HepG2 (cell line): Measurements from ENCODE around the gene DIPK1C. TPM values are rescaled to one million over a fixed set of nuclear protein-coding genes. Genes with fewer than 3 reads are reported as not detected.

Experiments
- ATAC-seq: fragments of 200-7000 bp; cut with Tn5 transposase; 3 replicates; pipeline ENCODE4 v1.9.1; 2020; ENCODE audit warnings: mild to moderate bottlenecking, moderate library complexity
- BruUV-seq: library from RNA; stranded (reverse); fragments of 400-500 nt; replicated peaks from 2 replicates; lab custom pipeline; 2021; lab: Mats Ljungman, UMichigan
- CTCF ChIA-PET: fragments of 300-600 bp; formaldehyde crosslinking; extraction: SDS; loops from one replicate; lab custom pipeline; 2021; ENCODE audit warnings: low total read pairs, inconsistent platforms, low intra/inter-chr PET ratio; lab: Yijun Ruan, JAX
- POLR2A ChIA-PET: fragments of 350-600 bp; sonication (Branson Sonifier 250); formaldehyde crosslinking; loops from one replicate; lab custom pipeline; 2020; ENCODE audit warnings: antibody characterized with exemption, inconsistent platforms; lab: Yijun Ruan, JAX
- DNase-seq: peaks from one replicate; pipeline ENCODE4 v3.0.0-alpha.2; 2015; ENCODE audit warnings: low spot score
- FAIRE-seq: peaks from 3 replicates; lab custom pipeline; 2011; peaks lifted over from hg19 to GRCh38; lab: Jason Lieb, UNC
- H2AFZ ChIP-seq: one replicate; pipeline ENCODE4 v1.6.1; 2011; ENCODE audit warnings: low read length, inconsistent platforms
- H3K27ac ChIP-seq: fragments of 300-600 bp; 3 replicates; pipeline ENCODE4 v1.8.0; 2011; ENCODE audit warnings: mixed run types, mild to moderate bottlenecking, mixed read lengths, low read length, inconsistent platforms; ENCODE audit not compliant: insufficient read depth; ENCODE audit errors: extremely low read length
- H3K27me3 ChIP-seq, 2 experiments: fragments of 200-600 bp in 1 of 2; 2 replicates in 1 of 2; 3 replicates in 1 of 2; pipeline versions ENCODE4 v1.6.0 to v1.8.0; 2011; ENCODE audit warnings: low read length in 2 of 2, mild to moderate bottlenecking in 2 of 2, moderate library complexity in 2 of 2, inconsistent platforms in 1 of 2; ENCODE audit not compliant: insufficient read depth in 2 of 2, control insufficient read depth in 1 of 2
- H3K36me3 ChIP-seq, 2 experiments: fragments of 200-600 bp in 1 of 2; replicated peaks in 1 of 2; 2 replicates in 1 of 2; 3 replicates in 1 of 2; pipeline versions ENCODE4 v1.5.1 to v1.8.0; 2011; ENCODE audit warnings: low read length in 2 of 2, inconsistent platforms in 1 of 2; ENCODE audit not compliant: insufficient read depth in 2 of 2, control insufficient read depth in 1 of 2
- H3K4me1 ChIP-seq: 2 replicates; pipeline ENCODE4 v1.5.1; 2012; ENCODE audit warnings: low read length, inconsistent platforms; ENCODE audit not compliant: insufficient read depth
- H3K4me2 ChIP-seq: 2 replicates; pipeline ENCODE4 v1.6.0; 2011; ENCODE audit warnings: low read depth, low read length, inconsistent platforms
- H3K4me3 ChIP-seq, 3 experiments: fragments of 200-600 bp in 1 of 3; sonication (generic), shearing (Covaris generic) in 1 of 3; replicated peaks in 1 of 3; 2 replicates each; pipeline ENCODE4 v1.5.1; 2011 to 2016; ENCODE audit warnings: low read length in 3 of 3, inconsistent platforms in 2 of 3, low read depth in 2 of 3, mild to moderate bottlenecking in 2 of 3, control low read depth in 1 of 3, mixed read lengths in 1 of 3; ENCODE audit not compliant: insufficient read depth in 1 of 3
- H3K79me2 ChIP-seq: one replicate; pipeline ENCODE4 v1.6.1; 2011; ENCODE audit warnings: low read length, inconsistent platforms; ENCODE audit not compliant: insufficient read depth
- H3K9ac ChIP-seq: 2 replicates; pipeline ENCODE4 v1.6.0; 2011; ENCODE audit warnings: mild to moderate bottlenecking, low read depth, low read length, inconsistent platforms; ENCODE audit not compliant: insufficient read depth
- H3K9me3 ChIP-seq: 2 replicates; pipeline ENCODE4 v1.5.1; 2012; ENCODE audit warnings: mild to moderate bottlenecking, low read length
- H4K20me1 ChIP-seq: 2 replicates; pipeline ENCODE4 v1.6.0; 2011; ENCODE audit warnings: inconsistent platforms, mild to moderate bottlenecking, low read length, moderate library complexity; ENCODE audit not compliant: insufficient read depth
- ARNT2 ChIP-seq: sonication (generic); formaldehyde crosslinking; IDR thresholded peaks from 2 replicates; pipeline ENCODE4 v1.8.0; 2022; ENCODE audit warnings: mild to moderate bottlenecking, low read depth, missing genetic modification reagents, moderate library complexity
- REXO4 ChIP-seq: sonication (generic); formaldehyde crosslinking; IDR thresholded peaks from 2 replicates; pipeline ENCODE4 v1.8.0; 2022; ENCODE audit warnings: missing genetic modification reagents, mild to moderate bottlenecking, borderline replicate concordance
- SNAPC5 ChIP-seq: sonication (generic); formaldehyde crosslinking; IDR thresholded peaks from 2 replicates; pipeline ENCODE4 v1.8.1; 2023; ENCODE audit warnings: mild to moderate bottlenecking, missing genetic modification reagents, borderline replicate concordance
- ZFP82 ChIP-seq: sonication (generic); formaldehyde crosslinking; IDR thresholded peaks from 2 replicates; pipeline ENCODE4 v1.5.1; 2020; ENCODE audit warnings: mild to moderate bottlenecking, missing genetic modification reagents, borderline replicate concordance
- ZHX2 ChIP-seq, 2 experiments: sonication (generic) in 1 of 2; formaldehyde crosslinking in 1 of 2; IDR thresholded peaks; 2 replicates each; pipeline versions ENCODE4 v1.6.1 to v1.9.0; 2014 to 2022; ENCODE audit warnings: antibody characterized with exemption in 1 of 2, borderline replicate concordance in 1 of 2, inconsistent platforms in 1 of 2, low read depth in 1 of 2, missing genetic modification reagents in 1 of 2
- ZNF282 ChIP-seq: fragments of 450-650 bp; IDR thresholded peaks from 2 replicates; pipeline ENCODE4 v1.6.1; 2018; ENCODE audit not compliant: partially characterized antibody
- WGBS: methylation state at CpG from one replicate; pipeline ENCODE4 v1.1.6; 2017; ENCODE audit warnings: low lambda C conversion rate; 5-methylcytosine and 5-hydroxymethylcytosine counted together
- in situ Hi-C: cut with HindIII; loops from 2 replicates; pipeline ENCODE4 v1.10.0; 2017; ENCODE audit warnings: low pct_unique_long_range_greater_than_20kb; ENCODE audit not compliant: extremely low pct_ligation_motif_present
- intact Hi-C: fragments of 100-400 bp; cut with micrococcal nuclease; formaldehyde crosslinking; loops from one replicate; pipeline ENCODE4 v1.10.0; 2022; ENCODE audit not compliant: unreplicated experiment
- polyA plus RNA-seq, 8 experiments: library from polyadenylated mRNA; depleted of rRNA in 3 of 8; stranded (reverse) in 7 of 8; unstranded in 1 of 8; fragments of >200 nt; fragmentation: Illumina TruSeq in 4 of 8; extraction: Trizol in 4 of 8; gene quantifications; 2 replicates each; pipeline versions ENCODE4 v1.2.1 to v1.2.3, GENCODE V29; 2011 to 2016; ENCODE audit warnings: low read depth in 4 of 8, missing spikeins in 1 of 8, mixed read lengths in 1 of 8; ENCODE audit not compliant: insufficient read depth in 1 of 8
- total RNA-seq, 5 experiments: library from RNA; depleted of rRNA; stranded (reverse); fragments of >200 nt; fragmentation: Illumina TruSeq; extraction: Trizol; gene quantifications; 2 replicates each; pipeline ENCODE4 v1.2.3, GENCODE V29; 2016; ENCODE audit warnings: low read depth in 1 of 5
- TF ChIP-seq, protein P1 (sequence below): sonication (generic); formaldehyde crosslinking; conservative IDR thresholded peaks from 2 replicates; pipeline ENCODE4 v1.8.0; 2022; ENCODE audit warnings: mild to moderate bottlenecking, moderate library complexity, missing genetic modification reagents
- TF ChIP-seq, protein P2 (sequence below): sonication (generic); formaldehyde crosslinking; IDR thresholded peaks from 2 replicates; pipeline ENCODE4 v1.5.1; 2020; ENCODE audit warnings: missing genetic modification reagents, mild to moderate bottlenecking, borderline replicate concordance

DIPK1C gene
- total and polyA plus RNA-seq, 2 of the 13 experiments (the other 11 are each of a cell fraction or from before 2014, with no cell fraction given), result 1.8 TPM; not detected in 1

GRCh38 chr18:74425161-74425560 is 31.9 kb downstream of the DIPK1C start:
- Histone ChIP-seq H3K79me2 (no peaks in the 10 kb centered on the region), H3K4me1 (no peaks in the 10 kb centered on the region), H3K9me3 (no peaks in the 10 kb centered on the region), H2AFZ (no peak overlapping the region), H4K20me1 (no peaks in the 10 kb centered on the region), H3K9ac (no peak overlapping the region), H3K4me2 (no peak overlapping the region), H3K27me3 (peaks cover 2 to 46% of the 10 kb centered on the region in 2 experiments; a peak in 3 of 5 replicates), H3K36me3 (no peaks in the 10 kb centered on the region), H3K27ac (no peak overlapping the region), H3K4me3 (no peak overlapping the region)
- DNase-seq (no peak), ATAC-seq (no peak), FAIRE-seq (no peak)
- intact Hi-C loops, result no loop called here
- no TSS peak for BruUV-seq
- TF ChIP-seq REXO4 (CRISPR knock-in tag) (no peak), SNAPC5 (no peak), ZFP82 (no peak), ARNT2 (CRISPR knock-in tag) (no peak), ZNF282 (no peak)
- TF ChIP-seq, protein P1, sequence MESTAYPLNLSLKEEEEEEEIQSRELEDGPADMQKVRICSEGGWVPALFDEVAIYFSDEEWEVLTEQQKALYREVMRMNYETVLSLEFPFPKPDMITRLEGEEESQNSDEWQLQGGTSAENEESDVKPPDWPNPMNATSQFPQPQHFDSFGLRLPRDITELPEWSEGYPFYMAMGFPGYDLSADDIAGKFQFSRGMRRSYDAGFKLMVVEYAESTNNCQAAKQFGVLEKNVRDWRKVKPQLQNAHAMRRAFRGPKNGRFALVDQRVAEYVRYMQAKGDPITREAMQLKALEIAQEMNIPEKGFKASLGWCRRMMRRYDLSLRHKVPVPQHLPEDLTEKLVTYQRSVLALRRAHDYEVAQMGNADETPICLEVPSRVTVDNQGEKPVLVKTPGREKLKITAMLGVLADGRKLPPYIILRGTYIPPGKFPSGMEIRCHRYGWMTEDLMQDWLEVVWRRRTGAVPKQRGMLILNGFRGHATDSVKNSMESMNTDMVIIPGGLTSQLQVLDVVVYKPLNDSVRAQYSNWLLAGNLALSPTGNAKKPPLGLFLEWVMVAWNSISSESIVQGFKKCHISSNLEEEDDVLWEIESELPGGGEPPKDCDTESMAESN, result no peak
- ChIA-PET CTCF (no interaction called here), POLR2A (no interaction called here)
- 24% methylated on average over 4 of the region's 4 CpGs for WGBS
- in situ Hi-C loops, result no loop called here

DNA sequence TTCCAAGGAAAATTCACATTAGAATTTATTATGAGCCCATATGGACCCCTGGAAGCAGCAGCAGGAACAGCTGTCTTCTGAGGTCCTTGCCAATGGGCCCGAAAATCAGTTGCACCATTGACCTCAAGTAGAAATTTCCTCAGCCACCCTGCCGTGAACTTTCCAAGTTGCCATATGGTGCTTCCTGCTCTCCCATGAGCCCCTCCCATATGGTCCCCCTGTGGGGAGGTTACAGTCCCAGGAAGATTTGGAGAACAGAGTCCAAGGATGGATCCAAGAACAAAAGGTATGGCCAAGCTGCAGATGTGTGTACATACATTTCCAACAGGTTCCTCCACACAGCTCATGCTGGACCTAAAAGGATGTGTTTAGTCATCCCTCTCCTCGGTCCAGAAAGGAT is 34.6 kb downstream of the DIPK1C start:
- DNase-seq, result no peak
- H3K27ac ChIP-seq, result no peak overlapping the region
- WGBS, result 14% methylated on average over 3 of the region's 3 CpGs
- H4K20me1 ChIP-seq, result no peaks in the 10 kb centered on the region
- in situ Hi-C loops (no loop called here), intact Hi-C loops (no loop called here)
- no peak overlapping the region for H3K4me2 ChIP-seq
- FAIRE-seq, result no peak
- no peak overlapping the region for H3K4me3 ChIP-seq
- ChIA-PET POLR2A (no interaction called here), CTCF (no interaction called here)
- no peaks in the 10 kb centered on the region for H3K9me3 ChIP-seq
- BruUV-seq, result no TSS peak
- no peaks in the 10 kb centered on the region for H3K36me3 ChIP-seq
- no peak overlapping the region for H3K9ac ChIP-seq
- no peak overlapping the region for H2AFZ ChIP-seq
- H3K79me2 ChIP-seq, result no peaks in the 10 kb centered on the region
- no peaks in the 10 kb centered on the region for H3K4me1 ChIP-seq
- no peak for ATAC-seq
- peaks cover 2 to 26% of the 10 kb centered on the region in 2 experiments; a peak in 3 of 5 replicates for H3K27me3 ChIP-seq
- TF ChIP-seq, protein P2, sequence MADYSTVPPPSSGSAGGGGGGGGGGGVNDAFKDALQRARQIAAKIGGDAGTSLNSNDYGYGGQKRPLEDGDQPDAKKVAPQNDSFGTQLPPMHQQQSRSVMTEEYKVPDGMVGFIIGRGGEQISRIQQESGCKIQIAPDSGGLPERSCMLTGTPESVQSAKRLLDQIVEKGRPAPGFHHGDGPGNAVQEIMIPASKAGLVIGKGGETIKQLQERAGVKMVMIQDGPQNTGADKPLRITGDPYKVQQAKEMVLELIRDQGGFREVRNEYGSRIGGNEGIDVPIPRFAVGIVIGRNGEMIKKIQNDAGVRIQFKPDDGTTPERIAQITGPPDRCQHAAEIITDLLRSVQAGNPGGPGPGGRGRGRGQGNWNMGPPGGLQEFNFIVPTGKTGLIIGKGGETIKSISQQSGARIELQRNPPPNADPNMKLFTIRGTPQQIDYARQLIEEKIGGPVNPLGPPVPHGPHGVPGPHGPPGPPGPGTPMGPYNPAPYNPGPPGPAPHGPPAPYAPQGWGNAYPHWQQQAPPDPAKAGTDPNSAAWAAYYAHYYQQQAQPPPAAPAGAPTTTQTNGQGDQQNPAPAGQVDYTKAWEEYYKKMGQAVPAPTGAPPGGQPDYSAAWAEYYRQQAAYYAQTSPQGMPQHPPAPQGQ (CRISPR knock-in tag), result no peak
- TF ChIP-seq ZHX2 (IDR thresholded peaks at IDR 0.05; ENCODE audit: low read depth), result no peak
- TF ChIP-seq ZHX2 (CRISPR knock-in tag; IDR thresholded peaks at IDR 0.05; ENCODE audit: borderline replicate concordance), result no peak
